OCI-LY3 (cell line): ENCODE data around the gene ACAD10.

Source experiments
- CTCF ChIP-seq: fragments of 200-600, 300-600 bp; sonication (generic); IDR thresholded peaks from 2 replicates; pipeline ENCODE4 v1.5.1; 2014; ENCODE audit warnings: antibody characterized with exemption, low read length, low read depth
- EZH2phosphoT487 ChIP-seq: fragments of 200-600 bp; shearing (Covaris generic); IDR thresholded peaks from 2 replicates; pipeline ENCODE4 v1.6.1; 2018; ENCODE audit warnings: antibody characterized with exemption, mixed run types, low read depth

GRCh38 chr12:111785651-111786050 is 99.8 kb downstream of the ACAD10 start:
- TF ChIP-seq CTCF (no peak), EZH2phosphoT487 (no peak)
